Measurements from ENCODE around the gene PLPPR1.
"Not testable (repeated sequence)": the region's sequence is repeated elsewhere in the genome, so short reads cannot be mapped to it uniquely, and the experiment has no call there.

PLPPR1 gene

DNA sequence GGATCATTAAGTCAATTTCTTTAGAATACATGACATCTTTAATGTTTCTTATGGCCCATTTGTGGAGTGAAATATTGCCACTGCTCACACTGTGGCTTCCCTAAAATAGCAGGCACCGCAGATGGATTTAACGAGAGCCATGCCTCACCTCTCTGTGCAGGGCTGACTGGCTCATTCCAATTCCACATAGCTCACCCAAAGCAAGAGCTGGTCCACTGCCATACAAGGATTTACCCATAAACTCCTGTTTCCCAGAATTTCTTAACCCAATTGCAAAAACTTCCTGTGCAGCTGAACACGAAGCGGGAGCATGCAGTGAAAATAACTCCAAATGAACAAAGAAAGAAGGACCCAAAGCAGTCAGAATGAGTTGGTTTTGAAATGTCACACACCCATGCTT is 196.7 kb downstream of the PLPPR1 start:
- DNase-seq, result no peak

GRCh38 chr9:101226161-101226560 is 197.6 kb downstream of the PLPPR1 start:
- DNase-seq, result no peak

- DNase-seq, result no peak
These were observed 198.3 kb downstream of the PLPPR1 start for GRCh38 chr9:101226803-101227202.

DNA sequence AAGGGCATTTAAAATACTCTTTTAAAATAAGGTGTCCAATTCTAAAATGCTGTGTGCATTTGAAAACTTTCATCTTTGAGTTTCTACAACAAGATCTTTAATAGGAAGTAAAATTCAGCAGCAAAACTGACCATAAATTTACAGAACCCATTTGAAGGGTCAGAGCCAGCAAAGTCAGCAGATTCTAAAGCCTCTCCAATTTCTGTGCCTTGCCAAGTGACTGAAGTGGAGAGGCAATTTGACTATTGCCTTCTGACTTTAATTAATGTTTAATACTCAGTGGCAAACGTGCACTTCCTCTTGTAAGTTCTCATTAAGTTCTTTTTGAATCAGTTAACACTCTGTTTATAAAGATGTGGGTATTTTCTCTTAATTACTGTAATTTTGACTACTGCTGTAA is 201.1 kb downstream of the PLPPR1 start:
- no peak for DNase-seq

GRCh38 chr9:101232405-101232977 is 204.0 kb downstream of the PLPPR1 start:
- no peak for DNase-seq

- DNase-seq, result no peak
These were observed 206.8 kb downstream of the PLPPR1 start for GRCh38 chr9:101235105-101235866.

GRCh38 chr9:101242651-101243050 is 214.1 kb downstream of the PLPPR1 start:
- no peak for DNase-seq

GRCh38 chr9:101246691-101247090 is 218.2 kb downstream of the PLPPR1 start:
- no peak for DNase-seq

GRCh38 chr9:101247297-101247696 is 218.8 kb downstream of the PLPPR1 start:
- no peak for DNase-seq

DNA sequence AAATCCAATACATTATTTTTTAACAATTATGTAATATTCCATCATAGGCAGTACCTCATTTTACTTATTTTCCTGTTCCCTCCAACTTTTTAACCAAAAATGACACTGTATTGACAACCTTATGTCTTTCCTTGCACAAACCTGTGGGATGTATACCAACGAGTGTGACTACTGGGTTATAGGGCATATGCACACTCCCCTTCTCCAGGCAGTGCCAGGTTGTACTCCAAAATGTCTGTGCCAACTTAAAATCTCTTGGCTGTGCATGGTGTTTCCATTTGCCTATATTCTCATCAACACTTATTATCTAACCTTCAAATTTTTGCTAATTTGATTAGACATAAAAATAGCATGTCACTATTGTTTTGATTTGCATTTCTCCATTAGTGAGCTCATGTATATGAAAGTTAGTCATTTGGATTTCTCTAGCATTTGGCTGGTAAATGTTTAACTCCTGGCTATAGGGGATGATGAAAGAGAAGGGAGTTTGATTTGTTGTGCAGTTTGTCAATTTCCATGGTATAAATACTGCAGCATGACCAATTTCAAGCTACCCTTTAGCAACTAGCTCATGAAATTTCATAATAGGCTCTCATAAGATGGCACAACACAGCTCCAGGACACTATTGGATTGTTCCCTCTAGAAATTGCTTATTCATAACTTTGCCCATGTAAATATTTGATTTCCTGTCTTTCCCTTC is 226.4 kb downstream of the PLPPR1 start:
- no peak for DNase-seq

- no peak for DNase-seq
These were observed 236.2 kb downstream of the PLPPR1 start for GRCh38 chr9:101264727-101265126.

DNA sequence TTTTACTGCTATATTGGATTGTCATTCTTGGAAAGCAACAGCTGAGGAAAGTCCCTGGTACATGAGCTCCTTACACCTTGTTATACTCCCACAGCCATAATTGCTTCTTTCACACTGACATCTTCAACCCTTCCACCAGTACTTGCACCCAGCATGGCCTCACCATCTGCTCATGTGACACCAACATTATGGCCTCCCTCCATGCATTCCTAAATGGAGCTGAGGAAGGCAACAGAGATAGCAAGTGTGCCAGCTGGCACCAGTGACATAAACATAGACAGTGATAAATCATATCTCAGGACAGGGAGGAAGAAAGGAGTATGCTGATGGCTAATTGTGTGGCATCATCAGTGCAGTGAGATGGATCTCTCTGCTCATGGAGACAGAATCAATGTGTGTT is 236.7 kb downstream of the PLPPR1 start:
- DNase-seq, result no peak

DNA sequence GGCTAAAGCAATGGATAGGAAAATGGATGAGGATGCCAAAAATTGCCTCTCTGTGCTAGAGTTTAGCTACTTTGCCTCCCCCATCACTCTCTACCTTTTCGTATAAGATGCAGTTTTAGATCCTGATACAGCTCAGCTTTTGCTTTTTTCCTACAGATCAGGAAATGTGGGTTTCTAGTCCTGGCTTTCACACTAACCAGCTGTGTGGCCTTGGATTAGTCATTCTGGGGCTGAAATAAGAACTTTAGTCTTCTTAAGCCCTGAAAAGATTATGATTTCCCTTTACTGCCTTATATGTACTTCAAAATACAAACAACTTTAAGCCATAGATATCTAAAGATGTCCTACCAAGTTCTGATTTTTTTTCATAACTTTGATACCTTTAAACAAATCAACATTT is 239.9 kb downstream of the PLPPR1 start:
- no peak for DNase-seq

- DNase-seq, result no peak
These were observed 241.2 kb downstream of the PLPPR1 start for GRCh38 chr9:101269591-101270283.

DNA sequence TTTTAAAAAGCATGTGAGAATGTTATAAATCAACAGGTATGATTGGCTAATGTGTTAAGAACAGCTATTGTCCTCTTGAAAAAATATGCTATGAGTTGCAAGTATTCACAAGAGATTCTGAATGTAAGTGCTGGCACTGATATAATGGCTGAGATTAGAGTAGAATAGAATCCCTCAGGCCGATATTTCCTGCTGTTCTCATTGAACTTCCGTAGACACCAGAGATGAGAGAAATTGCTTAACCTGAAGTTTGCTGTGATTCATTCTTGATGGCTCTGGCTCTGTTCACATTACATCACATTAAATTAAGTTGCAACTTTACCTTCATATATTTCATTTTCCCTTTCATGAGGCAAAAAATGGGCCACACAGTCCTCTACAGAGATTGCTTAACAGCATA is 241.8 kb downstream of the PLPPR1 start:
- DNase-seq, result no peak

- DNase-seq, result no peak
These were observed 242.6 kb downstream of the PLPPR1 start for GRCh38 chr9:101271102-101271501.

DNA sequence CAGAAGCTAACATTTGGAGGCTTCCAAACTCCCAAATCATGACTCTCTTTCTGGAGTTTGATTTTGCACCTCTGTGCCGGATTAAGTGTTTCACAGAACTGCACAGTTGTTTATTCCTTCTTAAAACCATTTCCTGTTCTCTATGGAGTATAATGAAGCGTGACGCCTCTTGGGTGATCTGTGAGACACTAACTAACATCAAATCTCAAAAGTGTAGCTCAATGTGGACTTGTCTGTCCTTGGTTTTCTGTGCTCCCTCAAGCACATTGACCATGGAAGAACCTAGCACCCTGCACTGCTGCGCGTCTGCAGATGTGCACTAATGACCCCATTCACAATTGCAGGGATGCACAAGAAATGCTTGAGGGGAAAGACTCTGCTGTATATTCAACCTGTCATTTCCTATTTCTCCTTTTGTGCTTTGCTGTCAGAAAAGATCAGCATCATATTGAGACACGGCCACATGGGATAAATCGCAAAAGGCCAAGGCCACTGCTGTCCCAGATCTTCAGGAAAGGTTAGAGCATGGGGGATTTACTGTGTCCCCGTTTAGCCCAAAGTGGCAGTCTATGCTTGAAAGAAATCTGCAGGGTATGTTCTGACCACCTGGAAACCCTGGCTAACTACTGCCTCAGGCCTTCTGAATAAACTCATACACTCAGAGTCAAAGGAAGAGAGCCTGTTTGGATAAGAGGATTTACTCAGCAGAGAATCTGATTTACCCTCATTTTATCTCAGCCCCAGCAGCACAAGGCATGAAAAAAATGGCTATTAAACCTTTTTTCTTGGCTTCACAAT is 246.6 kb downstream of the PLPPR1 start:
- DNase-seq, result no peak

- no peak for DNase-seq
These were observed 247.3 kb downstream of the PLPPR1 start for GRCh38 chr9:101275769-101276250.

DNA sequence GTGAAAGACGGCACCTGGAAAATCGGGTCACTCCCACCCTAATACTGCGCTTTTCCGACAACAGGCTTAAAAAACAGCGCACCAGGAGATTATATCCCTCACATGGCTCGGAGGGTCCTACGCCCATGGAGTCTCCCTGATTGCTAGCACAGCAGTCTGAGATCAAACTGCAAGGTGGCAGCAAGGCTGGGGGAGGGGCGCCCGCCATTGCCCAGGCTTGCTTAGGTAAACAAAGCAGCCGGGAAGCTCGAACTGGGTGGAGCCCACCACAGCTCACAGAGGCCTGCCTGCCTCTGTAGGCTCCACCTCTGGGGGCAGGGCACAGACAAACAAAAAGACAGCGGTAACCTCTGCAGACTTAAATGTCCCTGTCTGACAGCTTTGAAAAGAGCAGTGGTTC is 262.5 kb downstream of the PLPPR1 start:
- DNase-seq, result not testable (repeated sequence)

DNA sequence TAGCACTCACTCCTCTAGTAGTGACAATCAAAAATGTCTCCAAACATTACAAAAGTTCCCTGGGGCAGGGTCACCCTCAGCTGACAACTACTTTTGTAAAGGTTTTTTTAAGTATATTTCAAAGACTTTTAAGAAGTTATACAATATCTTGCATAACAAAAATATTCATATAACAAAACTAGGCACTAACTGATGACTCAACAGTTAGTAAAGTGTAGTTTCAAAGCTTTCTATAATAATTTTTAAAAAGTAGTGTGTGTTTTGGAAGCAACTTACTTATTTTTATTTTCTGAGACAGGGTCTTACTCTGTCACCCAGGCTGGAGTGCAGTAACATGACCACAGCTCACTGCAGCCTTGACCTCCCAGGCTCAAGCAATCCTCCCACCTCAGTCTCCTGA is 271.4 kb downstream of the PLPPR1 start:
- DNase-seq, result no peak

DNA sequence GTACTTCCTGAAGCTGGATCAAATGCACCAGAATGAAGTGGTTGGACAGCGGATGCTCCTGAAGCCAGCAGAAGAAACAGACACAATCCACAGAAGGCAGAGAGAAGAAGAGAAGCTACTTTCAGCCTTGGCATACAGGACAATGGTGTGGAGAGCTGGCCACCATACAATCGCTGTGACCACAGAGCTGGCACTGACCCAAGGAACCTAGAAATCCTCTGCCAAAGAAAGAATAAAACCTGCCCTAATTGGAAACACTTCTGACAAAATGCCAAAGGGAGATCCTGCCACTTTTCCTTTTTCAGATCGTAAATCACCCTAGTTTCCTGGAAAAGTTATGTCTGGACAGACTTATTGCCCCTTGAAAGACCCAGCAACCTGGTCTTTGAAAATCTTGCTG is 278.5 kb downstream of the PLPPR1 start:
- DNase-seq, result no peak

- no peak for DNase-seq
These were observed 279.1 kb downstream of the PLPPR1 start for GRCh38 chr9:101307524-101308213.
